ENCODE results near the gene TIA1.
"Not testable (repeated sequence)": the region's sequence is repeated elsewhere in the genome, so short reads cannot be mapped to it uniquely, and the experiment has no call there.

TIA1 gene

GRCh38 chr2:70214953-70215549 is 33.4 kb downstream of the TIA1 start:
- peak; percentile 92 for DNase-seq

- no peak for DNase-seq
These were observed 34.1 kb downstream of the TIA1 start for GRCh38 chr2:70214365-70214764.

- DNase-seq = no peak
These were observed 36.0 kb downstream of the TIA1 start for GRCh38 chr2:70212298-70212932.

DNA sequence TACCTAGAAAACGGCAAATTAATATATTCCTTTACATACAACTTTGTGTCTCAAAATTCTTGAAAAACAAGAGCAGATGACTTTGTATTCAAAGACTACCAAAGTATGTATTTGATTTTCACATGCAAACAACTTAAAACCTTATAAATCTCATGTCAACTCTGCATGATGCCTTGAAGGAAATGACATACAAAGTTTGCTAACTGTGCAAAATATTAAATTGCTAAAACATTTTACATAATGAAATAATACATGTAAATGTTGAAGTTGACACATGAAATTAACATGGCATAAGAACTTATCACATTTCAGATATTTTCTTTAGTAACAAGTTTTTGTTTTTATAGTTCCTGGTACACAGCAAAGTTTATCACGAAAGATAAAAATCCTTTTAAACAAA is 36.8 kb downstream of the TIA1 start:
- DNase-seq = no peak

DNA sequence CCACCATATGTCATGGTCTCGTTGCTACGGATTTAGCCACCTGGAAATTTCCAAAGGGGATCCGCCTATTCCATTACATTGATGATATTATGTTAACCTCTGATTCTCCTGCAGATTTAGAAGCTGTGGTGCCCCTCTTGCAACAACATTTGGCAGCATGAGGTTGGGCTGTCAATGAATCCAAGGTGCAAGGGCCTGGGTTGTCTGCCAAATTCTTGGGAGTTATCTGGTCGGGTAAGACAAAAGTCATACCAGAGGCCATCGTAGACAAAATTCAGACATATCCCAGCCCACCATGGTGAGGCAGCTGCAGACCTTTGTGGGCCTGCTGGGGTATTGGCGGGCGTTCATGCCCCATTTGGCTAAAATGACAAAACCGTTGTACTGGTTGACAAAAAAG is 44.0 kb downstream of the TIA1 start:
- no peak for DNase-seq

GRCh38 chr2:70203086-70203485 is 45.3 kb downstream of the TIA1 start:
- no peak for DNase-seq

- DNase-seq = no peak
These were observed 46.1 kb downstream of the TIA1 start for GRCh38 chr2:70202236-70202806.

- DNase-seq = no peak
These were observed 46.6 kb downstream of the TIA1 start for GRCh38 chr2:70201831-70202230.

DNA sequence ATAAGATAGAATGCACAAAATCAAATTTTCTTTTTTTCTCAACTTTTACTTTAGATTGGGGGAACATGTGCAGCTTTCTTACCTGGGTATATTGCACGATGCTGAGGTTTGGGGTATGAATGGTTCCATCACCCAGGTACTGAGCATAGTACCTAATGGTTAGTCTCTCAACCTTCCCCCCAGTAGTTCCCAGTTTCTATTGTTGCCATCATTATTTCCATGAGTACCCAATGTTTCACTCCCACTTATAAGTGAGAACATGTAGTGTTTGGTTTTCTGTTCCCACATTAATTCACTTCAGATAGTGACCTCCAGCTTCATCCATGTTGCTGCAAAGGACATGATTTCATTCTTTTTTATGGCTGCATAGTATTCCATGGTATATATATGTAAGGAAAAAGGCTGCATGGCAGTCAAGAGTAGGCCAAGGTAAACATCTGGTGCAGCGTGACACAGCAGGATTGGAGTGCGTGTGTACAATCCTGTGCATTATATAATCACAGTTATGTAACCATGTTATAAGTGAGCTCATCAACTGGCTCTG is 47.1 kb downstream of the TIA1 start:
- no peak for DNase-seq

- DNase-seq = no peak
These were observed 49.0 kb downstream of the TIA1 start for GRCh38 chr2:70199320-70199864.

DNA sequence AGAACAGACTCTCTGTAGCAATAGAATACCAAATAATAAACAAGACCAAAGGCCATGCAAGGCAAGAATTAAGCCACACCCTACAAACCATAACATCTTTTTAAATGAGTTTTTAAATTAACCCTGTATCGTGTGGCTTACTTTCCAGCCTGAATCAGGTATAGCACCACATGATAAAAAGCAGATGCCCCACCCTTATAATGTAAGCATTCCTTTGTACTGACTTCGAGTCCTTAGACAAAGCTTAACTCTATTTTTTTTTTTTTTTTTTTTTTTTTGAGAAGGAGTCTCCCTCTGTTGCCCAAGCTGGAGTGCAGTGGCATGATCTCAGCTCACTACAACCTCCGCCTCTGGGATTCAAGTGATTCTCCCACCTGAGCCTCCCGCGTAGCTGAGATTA is 55.9 kb downstream of the TIA1 start:
- DNase-seq = no peak

DNA sequence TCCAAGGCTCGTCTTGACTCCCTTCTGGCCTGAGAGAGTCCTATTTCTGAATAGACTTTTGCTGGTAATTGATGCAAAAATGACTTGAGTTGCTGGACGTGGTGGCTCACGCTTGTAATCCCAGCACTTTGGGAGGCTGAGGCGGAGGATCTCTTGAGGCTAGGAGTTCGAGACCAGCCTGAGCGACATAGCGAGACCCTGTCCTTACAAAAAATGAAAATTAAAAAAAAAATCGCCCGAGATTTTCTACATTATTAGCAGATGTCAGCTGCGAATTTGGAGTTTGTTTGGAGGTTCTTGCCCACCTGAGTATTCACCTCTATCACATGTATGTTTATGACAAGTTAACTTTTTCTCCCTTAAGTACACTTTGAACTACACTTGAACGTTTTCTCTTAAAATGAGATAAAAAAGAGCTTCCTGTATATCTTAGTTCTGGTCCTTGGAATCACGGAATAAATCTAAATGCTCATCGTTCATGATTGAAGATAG is 57.1 kb downstream of the TIA1 start:
- no peak for DNase-seq

DNA sequence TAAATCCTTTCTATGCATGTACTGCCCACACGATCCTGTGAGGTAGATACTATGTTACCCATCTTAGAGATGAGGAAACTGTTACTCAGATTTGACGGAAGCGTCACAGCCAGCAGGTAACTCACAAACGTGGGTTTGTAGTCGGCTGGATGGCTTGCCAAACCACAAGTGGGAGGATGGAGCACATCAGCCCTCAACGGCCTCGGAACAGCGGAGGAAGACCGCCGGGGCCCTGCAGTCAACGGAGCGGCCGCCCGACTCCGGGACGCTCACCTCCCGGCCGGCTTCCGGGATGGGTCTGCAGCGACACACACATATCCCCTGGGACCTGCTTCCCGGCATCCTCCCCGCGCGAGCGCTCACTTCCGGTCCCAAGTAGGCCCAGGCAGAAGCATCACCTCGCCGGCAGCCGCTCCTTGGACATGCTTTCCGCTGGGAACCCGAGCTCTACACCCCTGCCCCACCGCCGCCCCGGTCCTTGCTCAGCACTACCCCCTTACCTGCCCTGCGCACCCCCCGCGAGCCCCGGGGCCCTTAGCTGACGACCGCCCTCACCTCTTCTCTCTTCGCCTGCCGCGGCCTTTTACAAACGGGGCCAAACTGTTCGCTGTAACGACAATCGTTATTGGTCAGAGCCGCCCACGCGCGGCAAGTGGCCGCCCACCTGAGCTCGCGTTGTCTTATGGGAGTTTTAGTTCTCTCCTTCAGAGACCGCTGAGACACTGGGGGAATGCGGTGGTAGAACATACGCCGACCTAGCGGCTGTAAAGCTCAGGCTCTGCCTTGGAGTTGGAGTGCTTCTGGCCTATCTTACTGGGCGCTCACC is 57.8 kb downstream of the TIA1 start, which contains the start of gene C2orf42:
Gene C2orf42, minus strand, starts transcription at position 602 of the 826 bp plus-strand sequence. CDS start 9,034 bp downstream, outside the sequence.
- DNase-seq = peak; percentile 98

- DNase-seq = no peak
These were observed 60.0 kb downstream of the TIA1 start for GRCh38 chr2:70188460-70188859.

DNA sequence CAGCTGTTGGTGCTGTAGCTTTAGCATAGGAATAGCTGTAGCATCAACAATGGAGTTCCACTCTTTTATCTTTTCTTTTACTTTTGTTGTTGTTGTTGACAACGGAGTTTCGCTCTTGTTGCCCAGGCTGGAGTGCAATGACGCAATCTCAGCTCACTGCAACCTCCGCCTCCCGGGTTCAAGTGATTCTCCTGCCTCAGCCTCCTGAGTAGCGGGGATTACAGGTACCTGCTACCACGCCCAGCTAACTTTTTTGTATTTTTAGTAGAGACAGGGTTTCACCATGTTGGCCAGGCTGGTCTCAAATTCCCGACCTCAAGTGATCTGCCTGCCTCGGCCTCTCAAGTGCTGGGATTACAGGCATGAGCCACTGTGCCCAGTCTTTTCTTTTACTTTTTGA is 61.3 kb downstream of the TIA1 start:
- not testable (repeated sequence) for DNase-seq

DNA sequence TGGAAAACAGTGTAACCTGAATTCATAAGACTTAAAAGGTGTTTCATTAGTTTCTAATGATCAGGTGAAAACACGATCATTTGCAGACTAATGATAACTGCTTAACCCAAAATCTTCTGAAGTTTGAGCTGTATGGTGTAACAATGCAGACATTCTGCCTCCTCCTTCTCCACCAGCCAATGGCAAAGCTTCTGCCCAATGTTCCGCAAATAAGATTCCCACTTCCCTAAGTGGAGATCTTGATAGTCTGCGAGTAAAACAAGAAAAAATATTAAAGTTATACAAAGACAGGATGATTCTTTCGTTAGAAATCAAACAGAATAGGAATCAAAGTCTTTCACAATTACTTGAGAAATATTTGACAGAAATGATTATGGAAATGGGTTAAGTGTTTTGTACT is 65.7 kb downstream of the TIA1 start:
- DNase-seq = no peak

DNA sequence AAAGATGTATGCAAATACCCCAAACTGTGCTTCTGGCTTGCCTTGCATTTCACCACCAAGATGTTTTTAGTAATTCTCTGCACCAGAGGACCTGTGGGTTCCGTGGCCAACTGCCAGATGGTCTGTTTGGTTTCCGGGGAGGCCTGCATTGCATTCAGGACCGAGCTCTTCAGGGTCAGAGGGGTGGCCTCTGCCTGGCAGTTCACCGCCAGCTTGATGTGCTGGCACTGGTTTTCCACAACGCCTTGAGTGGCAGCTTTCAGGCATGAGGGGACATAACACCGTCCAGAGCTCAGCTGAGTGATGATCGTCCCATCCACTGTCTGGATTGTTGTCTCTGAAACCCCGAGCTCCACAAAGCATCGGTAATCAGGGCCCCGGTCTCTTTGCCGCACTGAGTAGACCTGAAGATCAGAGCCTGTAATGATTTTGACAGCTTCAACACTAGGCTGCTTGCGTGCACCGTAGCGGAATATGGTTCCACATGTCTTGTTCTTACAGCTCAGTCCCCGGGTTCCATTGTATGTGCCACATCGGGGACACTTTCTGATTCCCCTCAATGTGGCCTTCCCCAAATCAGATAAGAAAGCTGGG is 67.0 kb downstream of the TIA1 start:
- no peak for DNase-seq

DNA sequence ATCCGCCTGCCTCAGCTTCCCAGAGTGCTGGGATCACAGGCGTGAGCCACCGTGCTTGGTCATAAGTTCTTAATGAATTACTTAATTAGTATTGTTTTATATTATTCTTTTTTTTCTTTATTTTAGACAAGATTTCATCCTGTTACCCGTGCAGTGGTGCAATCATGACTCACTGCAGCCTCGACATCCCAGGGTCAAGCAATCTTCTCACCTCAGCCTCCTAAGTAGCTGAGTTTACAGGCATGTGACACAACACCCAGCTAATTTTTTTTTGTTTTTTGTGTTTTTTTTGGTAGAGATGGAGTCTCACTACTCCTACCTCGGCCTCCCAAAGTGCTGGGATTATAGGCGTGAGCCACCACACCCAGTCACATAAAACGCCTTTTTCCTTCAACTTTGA is 74.9 kb downstream of the TIA1 start:
- DNase-seq = no peak

- not testable (repeated sequence) for DNase-seq
These were observed 78.7 kb downstream of the TIA1 start for GRCh38 chr2:70169654-70170245.

- DNase-seq = no peak
These were observed 87.3 kb downstream of the TIA1 start for GRCh38 chr2:70161069-70161534.

GRCh38 chr2:70160545-70160944 is 87.9 kb downstream of the TIA1 start:
- no peak for DNase-seq

Measured in fibroblast of skin of scalp (primary cell).